ENCODE results near the gene NFE2L2. TPM values are rescaled to one million over a fixed set of nuclear protein-coding genes. Genes with fewer than 3 reads are reported as not detected.

Gene NFE2L2
- total RNA-seq, 6 donors from 2014 or later: 52.4 to 174 (median 94.4) TPM

- peak in 1 of 2 donors; percentile 93 for ATAC-seq (ENCODE audit: low FRiP score in 2 of 2)
- WGBS, 2 donors: 79 to 82% methylated on average over 3 of the region's 3 CpGs
Measured at GRCh38 chr2:177306550-177306949, 42.0 kb upstream of the NFE2L2 start.

GRCh38 chr2:177303939-177304338, 39.4 kb upstream of the NFE2L2 start:
- Histone ChIP-seq H3K4me1 (no peaks in the 10 kb centered on the region), H3K36me3 (no peaks in the 10 kb centered on the region), H3K27me3 (no peaks in the 10 kb centered on the region), H3K9me3 (no peaks in the 10 kb centered on the region), H3K27ac (no peak overlapping the region), H3K4me3 (no peak overlapping the region)
- DNase-seq: no peak
- no peak for TF ChIP-seq POLR2A (IDR thresholded peaks at IDR 0.05)
- no peak for TF ChIP-seq CTCF (IDR thresholded peaks at IDR 0.05)
- no peak for TF ChIP-seq POLR2AphosphoS5 (IDR thresholded peaks at IDR 0.05)
- no peak for ATAC-seq (ENCODE audit: low FRiP score in 2 of 2)

More at GRCh38 chr2:177306550-177306949, 42.0 kb upstream of the NFE2L2 start:
- no peak overlapping the region for H3K4me3 ChIP-seq
- H3K4me1 ChIP-seq: no peaks in the 10 kb centered on the region
- no peak overlapping the region for H3K27ac ChIP-seq
- no peaks in the 10 kb centered on the region for H3K27me3 ChIP-seq
- TF ChIP-seq POLR2A (IDR thresholded peaks at IDR 0.05) (no peak), POLR2AphosphoS5 (IDR thresholded peaks at IDR 0.05) (no peak), EP300 (IDR thresholded peaks at IDR 0.05) (no peak), CTCF (IDR thresholded peaks at IDR 0.05) (no peak)
- H3K9me3 ChIP-seq: no peaks in the 10 kb centered on the region
- no peak for DNase-seq
- H3K36me3 ChIP-seq: no peaks in the 10 kb centered on the region

- H3K27me3 ChIP-seq: no peaks in the 10 kb centered on the region
- H3K36me3 ChIP-seq: no peaks in the 10 kb centered on the region
- 41 to 43% methylated on average over 2 of the region's 2 CpGs for WGBS, 2 donors
- no peaks in the 10 kb centered on the region for H3K4me1 ChIP-seq
- DNase-seq (no peak), ATAC-seq (ENCODE audit: low FRiP score in 2 of 2) (peak in 1 of 2 donors; percentile 43)
- TF ChIP-seq EP300 (IDR thresholded peaks at IDR 0.05): no peak
- TF ChIP-seq POLR2A (IDR thresholded peaks at IDR 0.05): no peak
- no peak for TF ChIP-seq POLR2AphosphoS5 (IDR thresholded peaks at IDR 0.05)
- H3K27ac ChIP-seq: no peak overlapping the region
- H3K9me3 ChIP-seq: no peaks in the 10 kb centered on the region
- no peak overlapping the region for H3K4me3 ChIP-seq
Measured at GRCh38 chr2:177302552-177302951, 38.0 kb upstream of the NFE2L2 start.

GRCh38 chr2:177298191-177298590, 33.7 kb upstream of the NFE2L2 start:
- DNase-seq (no peak), ATAC-seq (ENCODE audit: low FRiP score in 2 of 2) (no peak)
- no peaks in the 10 kb centered on the region for H3K27me3 ChIP-seq
- 68 to 75% methylated on average over 6 of the region's 6 CpGs for WGBS, 2 donors
- TF ChIP-seq CTCF (IDR thresholded peaks at IDR 0.05) (no peak), POLR2A (IDR thresholded peaks at IDR 0.05) (no peak), POLR2AphosphoS5 (IDR thresholded peaks at IDR 0.05) (no peak), EP300 (IDR thresholded peaks at IDR 0.05) (no peak)
- no peak overlapping the region for H3K4me3 ChIP-seq
- H3K9me3 ChIP-seq: no peaks in the 10 kb centered on the region
- H3K4me1 ChIP-seq: peaks cover 0 to 4% (median 0%) of the 10 kb centered on the region in 4 donors
- H3K36me3 ChIP-seq: no peaks in the 10 kb centered on the region
- H3K27ac ChIP-seq: no peak overlapping the region

GRCh38 chr2:177296040-177296439, 31.5 kb upstream of the NFE2L2 start:
- ATAC-seq (ENCODE audit: low FRiP score in 2 of 2) (peak in 1 of 2 donors; percentile 43), DNase-seq (no peak)
- no peak for TF ChIP-seq EP300 (IDR thresholded peaks at IDR 0.05)
- no peak for TF ChIP-seq POLR2AphosphoS5 (IDR thresholded peaks at IDR 0.05)
- no peak for TF ChIP-seq POLR2A (IDR thresholded peaks at IDR 0.05)
- TF ChIP-seq CTCF (IDR thresholded peaks at IDR 0.05): peak in 4 of 6 experiments; percentile 15 to 35 (median 28)
- Histone ChIP-seq H3K4me3 (no peak overlapping the region), H3K27ac (no peak overlapping the region), H3K27me3 (no peaks in the 10 kb centered on the region), H3K9me3 (no peaks in the 10 kb centered on the region), H3K4me1 (peaks cover 0 to 4% (median 0%) of the 10 kb centered on the region in 4 donors), H3K36me3 (no peaks in the 10 kb centered on the region)
- WGBS, 2 donors: 47 to 52% methylated on average over 3 of the region's 3 CpGs

Data from upper lobe of left lung (tissue), 6 donors.